Measurements from ENCODE around the gene GHR.

The GHR gene

GRCh38 chr5:42564689-42565356 is 141.6 kb downstream of the GHR start:
- no peak overlapping the region for H4K5ac ChIP-seq (ENCODE audit: low read length)
- H3K79me1 ChIP-seq (ENCODE audit: low read length) = no peaks in the 10 kb centered on the region
- H4K8ac ChIP-seq (ENCODE audit: low read depth, low read length) = no peak overlapping the region
- H3K4me1 ChIP-seq (ENCODE audit: control insufficient read depth, low read depth, low read length) = no peaks in the 10 kb centered on the region
- H3K18ac ChIP-seq (ENCODE audit: low read length) = no peak overlapping the region
- H3K27ac ChIP-seq (ENCODE audit: low read depth, low read length) = no peak overlapping the region
- H3K4me2 ChIP-seq (ENCODE audit: low read length) = no peak overlapping the region
- H3K4me3 ChIP-seq (ENCODE audit: low read length) = no peak overlapping the region
- no peak overlapping the region for H3K9ac ChIP-seq (ENCODE audit: low read length)
- H3K4ac ChIP-seq (ENCODE audit: low read depth, low read length) = no peak overlapping the region
- no peak overlapping the region for H3K56ac ChIP-seq (ENCODE audit: low read length)
- no peaks in the 10 kb centered on the region for H3K36me3 ChIP-seq (ENCODE audit: control insufficient read depth, insufficient read depth, low read length)
- no peaks in the 10 kb centered on the region for H3K27me3 ChIP-seq (ENCODE audit: insufficient read depth, low read length, poor library complexity)
- DNase-seq = no peak
- H2AK5ac ChIP-seq (ENCODE audit: low read length) = no peak overlapping the region
- H2BK5ac ChIP-seq (ENCODE audit: low read length) = no peak overlapping the region
- H3K79me2 ChIP-seq (ENCODE audit: control insufficient read depth, insufficient read depth, low read length) = no peaks in the 10 kb centered on the region
- no peak overlapping the region for H2BK120ac ChIP-seq (ENCODE audit: low read depth, low read length)
- WGBS (ENCODE audit: extremely low coverage, insufficient coverage, low lambda C conversion rate) = no CpG with 5 or more reads among the region's 6 CpGs
- H2BK15ac ChIP-seq (replicated peaks; ENCODE audit: low read depth) = no peak overlapping the region
- no peak overlapping the region for H3K23ac ChIP-seq (ENCODE audit: low read length)

DNA sequence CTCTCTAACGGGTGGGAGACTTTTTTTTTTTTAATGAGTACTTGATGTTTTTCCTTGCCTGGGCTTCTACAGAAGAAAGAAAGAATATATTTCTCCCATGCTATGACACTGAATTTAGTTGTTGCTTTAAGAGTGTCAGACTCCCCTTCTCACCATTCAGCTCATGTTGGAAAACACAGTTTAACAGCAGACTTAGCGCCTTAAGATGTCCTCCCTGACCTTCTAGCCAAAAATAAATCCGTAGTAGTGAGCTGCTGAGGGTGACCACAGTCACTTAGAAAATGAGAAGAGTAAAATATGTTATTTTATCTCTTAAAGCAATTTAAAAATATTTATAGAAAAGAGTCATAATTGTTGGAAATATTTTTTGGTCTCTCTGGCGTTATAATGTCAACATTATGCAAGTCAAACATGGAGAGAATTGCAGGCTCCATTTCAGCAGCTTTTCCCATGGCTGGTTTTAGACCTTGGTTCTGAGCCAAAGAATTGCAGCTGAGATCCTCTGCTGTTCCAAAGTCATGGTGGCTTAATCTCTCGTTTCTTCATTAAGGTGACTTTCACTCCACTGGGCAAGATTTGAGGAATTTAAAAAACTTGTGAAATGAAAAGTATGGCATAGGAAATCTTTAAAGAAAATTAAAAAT is 143.5 kb downstream of the GHR start:
- Histone ChIP-seq H3K56ac (ENCODE audit: low read length) (no peak overlapping the region), H3K79me2 (ENCODE audit: control insufficient read depth, insufficient read depth, low read length) (no peaks in the 10 kb centered on the region), H3K4ac (ENCODE audit: low read depth, low read length) (no peak overlapping the region), H3K18ac (ENCODE audit: low read length) (no peak overlapping the region), H3K4me2 (ENCODE audit: low read length) (no peak overlapping the region), H3K4me1 (ENCODE audit: control insufficient read depth, low read depth, low read length) (no peaks in the 10 kb centered on the region), H2BK5ac (ENCODE audit: low read length) (no peak overlapping the region), H3K79me1 (ENCODE audit: low read length) (no peaks in the 10 kb centered on the region), H3K4me3 (ENCODE audit: low read length) (no peak overlapping the region), H3K27me3 (ENCODE audit: insufficient read depth, low read length, poor library complexity) (no peaks in the 10 kb centered on the region), H2BK15ac (replicated peaks; ENCODE audit: low read depth) (no peak overlapping the region), H2AK5ac (ENCODE audit: low read length) (no peak overlapping the region), H4K5ac (ENCODE audit: low read length) (no peak overlapping the region), H3K9ac (ENCODE audit: low read length) (no peak overlapping the region), H3K27ac (ENCODE audit: low read depth, low read length) (no peak overlapping the region), H2BK120ac (ENCODE audit: low read depth, low read length) (no peak overlapping the region), H3K23ac (ENCODE audit: low read length) (no peak overlapping the region), H4K8ac (ENCODE audit: low read depth, low read length) (no peak overlapping the region), H3K36me3 (ENCODE audit: control insufficient read depth, insufficient read depth, low read length) (no peaks in the 10 kb centered on the region)
- WGBS (ENCODE audit: extremely low coverage, insufficient coverage, low lambda C conversion rate) = no CpG with 5 or more reads among the region's 5 CpGs
- no peak for DNase-seq

DNA sequence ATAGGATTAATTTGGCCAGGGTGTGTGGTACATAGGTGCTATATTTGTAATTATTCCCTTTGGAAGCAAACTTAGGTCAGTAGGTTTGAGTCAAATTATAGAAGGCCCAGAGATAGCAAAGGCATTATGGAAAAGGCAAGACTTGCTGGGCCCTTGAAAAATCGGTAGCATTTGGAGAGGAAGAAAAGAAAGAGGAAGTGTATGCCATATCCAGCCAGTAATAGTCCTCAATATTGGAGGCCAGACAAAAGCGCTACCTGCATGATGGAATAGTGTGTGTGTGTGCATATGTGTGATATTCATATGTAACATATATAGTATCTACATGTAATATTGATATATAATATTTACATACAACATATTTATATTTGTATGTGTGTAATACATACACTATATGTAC is 146.1 kb downstream of the GHR start:
- H3K56ac ChIP-seq (ENCODE audit: low read length) = no peak overlapping the region
- H3K4me2 ChIP-seq (ENCODE audit: low read length) = no peak overlapping the region
- no peak overlapping the region for H4K5ac ChIP-seq (ENCODE audit: low read length)
- H3K27ac ChIP-seq (ENCODE audit: low read depth, low read length) = no peak overlapping the region
- H3K79me1 ChIP-seq (ENCODE audit: low read length) = no peaks in the 10 kb centered on the region
- H2BK5ac ChIP-seq (ENCODE audit: low read length) = no peak overlapping the region
- no peaks in the 10 kb centered on the region for H3K79me2 ChIP-seq (ENCODE audit: control insufficient read depth, insufficient read depth, low read length)
- no peak overlapping the region for H3K4ac ChIP-seq (ENCODE audit: low read depth, low read length)
- H3K9ac ChIP-seq (ENCODE audit: low read length) = no peak overlapping the region
- no peak overlapping the region for H3K23ac ChIP-seq (ENCODE audit: low read length)
- H3K18ac ChIP-seq (ENCODE audit: low read length) = no peak overlapping the region
- WGBS (ENCODE audit: extremely low coverage, insufficient coverage, low lambda C conversion rate) = no CpG with 5 or more reads among the region's 2 CpGs
- H3K36me3 ChIP-seq (ENCODE audit: control insufficient read depth, insufficient read depth, low read length) = no peaks in the 10 kb centered on the region
- H3K27me3 ChIP-seq (ENCODE audit: insufficient read depth, low read length, poor library complexity) = no peaks in the 10 kb centered on the region
- no peak overlapping the region for H2BK15ac ChIP-seq (replicated peaks; ENCODE audit: low read depth)
- no peak overlapping the region for H4K8ac ChIP-seq (ENCODE audit: low read depth, low read length)
- no peak overlapping the region for H2AK5ac ChIP-seq (ENCODE audit: low read length)
- no peaks in the 10 kb centered on the region for H3K4me1 ChIP-seq (ENCODE audit: control insufficient read depth, low read depth, low read length)
- no peak overlapping the region for H2BK120ac ChIP-seq (ENCODE audit: low read depth, low read length)
- H3K4me3 ChIP-seq (ENCODE audit: low read length) = no peak overlapping the region
- no peak for DNase-seq

- no peak overlapping the region for H3K23ac ChIP-seq (ENCODE audit: low read length)
- H3K27me3 ChIP-seq (ENCODE audit: insufficient read depth, low read length, poor library complexity) = no peaks in the 10 kb centered on the region
- no peak overlapping the region for H2AK5ac ChIP-seq (ENCODE audit: low read length)
- H3K36me3 ChIP-seq (ENCODE audit: control insufficient read depth, insufficient read depth, low read length) = no peaks in the 10 kb centered on the region
- DNase-seq = no peak
- H3K79me2 ChIP-seq (ENCODE audit: control insufficient read depth, insufficient read depth, low read length) = no peaks in the 10 kb centered on the region
- no peak overlapping the region for H2BK5ac ChIP-seq (ENCODE audit: low read length)
- no peaks in the 10 kb centered on the region for H3K79me1 ChIP-seq (ENCODE audit: low read length)
- H3K27ac ChIP-seq (ENCODE audit: low read depth, low read length) = no peak overlapping the region
- H3K4me3 ChIP-seq (ENCODE audit: low read length) = no peak overlapping the region
- H2BK15ac ChIP-seq (replicated peaks; ENCODE audit: low read depth) = no peak overlapping the region
- H4K5ac ChIP-seq (ENCODE audit: low read length) = no peak overlapping the region
- H3K56ac ChIP-seq (ENCODE audit: low read length) = no peak overlapping the region
- H3K4ac ChIP-seq (ENCODE audit: low read depth, low read length) = no peak overlapping the region
- H3K4me2 ChIP-seq (ENCODE audit: low read length) = no peak overlapping the region
- no CpG with 5 or more reads among the region's 1 CpG for WGBS (ENCODE audit: extremely low coverage, insufficient coverage, low lambda C conversion rate)
- no peak overlapping the region for H2BK120ac ChIP-seq (ENCODE audit: low read depth, low read length)
- no peaks in the 10 kb centered on the region for H3K4me1 ChIP-seq (ENCODE audit: control insufficient read depth, low read depth, low read length)
- no peak overlapping the region for H3K9ac ChIP-seq (ENCODE audit: low read length)
- H3K18ac ChIP-seq (ENCODE audit: low read length) = no peak overlapping the region
- H4K8ac ChIP-seq (ENCODE audit: low read depth, low read length) = no peak overlapping the region
These were observed 146.8 kb downstream of the GHR start for GRCh38 chr5:42569953-42570548.

DNA sequence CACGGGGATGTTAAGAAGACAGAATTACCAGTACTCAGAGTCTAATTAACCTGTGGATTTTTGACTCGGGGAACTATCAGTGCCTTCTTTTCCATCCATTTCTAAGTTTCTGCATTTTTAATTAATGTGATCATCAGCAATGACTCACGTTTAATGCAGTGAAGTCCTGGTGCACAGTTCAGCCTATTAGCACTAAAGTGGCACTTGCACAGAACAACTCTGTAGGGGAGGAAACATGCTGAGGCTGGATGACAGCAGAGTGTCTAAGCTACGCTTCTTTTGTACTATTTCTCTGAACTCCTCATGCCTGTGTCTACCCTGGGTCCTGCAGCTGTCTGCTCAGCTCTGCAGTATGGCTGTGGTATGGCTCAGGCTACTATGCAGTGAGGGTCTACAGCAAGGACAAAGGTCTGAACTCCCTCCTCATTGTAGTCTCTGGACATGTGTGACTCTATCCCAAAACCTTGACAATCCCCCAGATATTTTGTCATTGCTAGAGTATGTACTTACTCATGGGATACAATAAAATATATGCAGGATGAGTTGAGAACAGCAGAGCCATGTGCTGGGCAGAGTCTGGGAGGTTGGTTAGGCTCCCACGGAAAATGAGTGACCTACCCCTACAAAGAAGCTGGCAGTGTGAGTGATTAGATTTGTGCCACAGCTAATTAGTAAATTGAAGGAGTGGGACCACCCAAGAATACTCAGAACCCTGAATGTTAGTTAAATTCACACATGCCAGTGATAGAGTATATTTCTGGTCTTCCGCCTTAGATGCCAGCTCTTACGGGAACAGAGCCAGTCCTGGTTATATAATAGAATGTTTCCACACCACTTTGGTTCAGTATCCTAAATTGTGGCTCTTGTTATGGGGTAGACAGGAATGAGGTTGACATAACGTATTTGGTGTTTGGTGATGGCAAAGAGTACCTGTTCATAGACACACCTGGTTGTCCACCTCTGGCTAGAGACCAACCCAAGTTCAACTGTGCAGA is 148.0 kb downstream of the GHR start:
- H3K79me1 ChIP-seq (ENCODE audit: low read length) = no peaks in the 10 kb centered on the region
- H3K27ac ChIP-seq (ENCODE audit: low read depth, low read length) = no peak overlapping the region
- H3K4me3 ChIP-seq (ENCODE audit: low read length) = no peak overlapping the region
- H2AK5ac ChIP-seq (ENCODE audit: low read length) = no peak overlapping the region
- no peak overlapping the region for H2BK15ac ChIP-seq (replicated peaks; ENCODE audit: low read depth)
- H3K23ac ChIP-seq (ENCODE audit: low read length) = no peak overlapping the region
- no peak overlapping the region for H3K56ac ChIP-seq (ENCODE audit: low read length)
- no peaks in the 10 kb centered on the region for H3K79me2 ChIP-seq (ENCODE audit: control insufficient read depth, insufficient read depth, low read length)
- no peak overlapping the region for H4K8ac ChIP-seq (ENCODE audit: low read depth, low read length)
- H2BK5ac ChIP-seq (ENCODE audit: low read length) = no peak overlapping the region
- DNase-seq = no peak
- no peaks in the 10 kb centered on the region for H3K36me3 ChIP-seq (ENCODE audit: control insufficient read depth, insufficient read depth, low read length)
- no peak overlapping the region for H3K9ac ChIP-seq (ENCODE audit: low read length)
- H2BK120ac ChIP-seq (ENCODE audit: low read depth, low read length) = no peak overlapping the region
- H3K27me3 ChIP-seq (ENCODE audit: insufficient read depth, low read length, poor library complexity) = no peaks in the 10 kb centered on the region
- no CpG with 5 or more reads among the region's 8 CpGs for WGBS (ENCODE audit: extremely low coverage, insufficient coverage, low lambda C conversion rate)
- peak overlapping the region; percentile 68 for H3K18ac ChIP-seq (ENCODE audit: low read length)
- no peaks in the 10 kb centered on the region for H3K4me1 ChIP-seq (ENCODE audit: control insufficient read depth, low read depth, low read length)
- H3K4ac ChIP-seq (ENCODE audit: low read depth, low read length) = no peak overlapping the region
- H4K5ac ChIP-seq (ENCODE audit: low read length) = no peak overlapping the region
- H3K4me2 ChIP-seq (ENCODE audit: low read length) = no peak overlapping the region
